ENCODE measurements around the gene GNS.
A peak's percentile ranks its signal among the peaks of the same experiment; 100 is the strongest.
"Not testable (repeated sequence)": the region's sequence is repeated elsewhere in the genome, so short reads cannot be mapped to it uniquely, and the experiment has no call there.

DNA sequence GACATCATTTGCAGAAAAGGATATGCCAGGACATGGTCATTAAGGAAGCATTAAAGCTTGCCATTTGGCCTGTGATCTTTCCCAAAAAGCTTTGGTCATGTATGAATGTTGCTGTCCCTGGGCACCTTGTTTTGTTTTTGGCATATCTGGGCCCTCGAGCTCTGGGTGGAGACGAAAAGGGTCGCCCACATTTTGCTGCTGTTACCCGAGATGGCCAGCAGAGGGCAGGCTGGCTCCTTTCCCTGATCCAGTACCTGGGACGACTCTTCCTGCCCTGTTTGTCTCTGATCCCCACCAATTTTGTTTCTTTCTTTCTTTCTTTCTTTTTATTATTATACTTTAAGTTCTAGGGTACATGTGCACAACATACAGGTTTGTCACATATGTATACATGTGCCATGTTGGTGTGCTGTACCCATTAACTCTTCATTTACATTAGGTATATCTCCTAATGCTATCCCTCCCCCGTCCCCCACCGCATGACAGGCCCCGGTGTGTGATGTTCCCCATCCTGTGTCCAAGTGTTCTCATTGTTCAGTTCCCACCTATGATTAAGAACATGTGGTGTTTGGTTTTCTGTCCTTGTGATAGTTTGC is 43.1 kb upstream of the GNS start:
- TF ChIP-seq, protein P1, sequence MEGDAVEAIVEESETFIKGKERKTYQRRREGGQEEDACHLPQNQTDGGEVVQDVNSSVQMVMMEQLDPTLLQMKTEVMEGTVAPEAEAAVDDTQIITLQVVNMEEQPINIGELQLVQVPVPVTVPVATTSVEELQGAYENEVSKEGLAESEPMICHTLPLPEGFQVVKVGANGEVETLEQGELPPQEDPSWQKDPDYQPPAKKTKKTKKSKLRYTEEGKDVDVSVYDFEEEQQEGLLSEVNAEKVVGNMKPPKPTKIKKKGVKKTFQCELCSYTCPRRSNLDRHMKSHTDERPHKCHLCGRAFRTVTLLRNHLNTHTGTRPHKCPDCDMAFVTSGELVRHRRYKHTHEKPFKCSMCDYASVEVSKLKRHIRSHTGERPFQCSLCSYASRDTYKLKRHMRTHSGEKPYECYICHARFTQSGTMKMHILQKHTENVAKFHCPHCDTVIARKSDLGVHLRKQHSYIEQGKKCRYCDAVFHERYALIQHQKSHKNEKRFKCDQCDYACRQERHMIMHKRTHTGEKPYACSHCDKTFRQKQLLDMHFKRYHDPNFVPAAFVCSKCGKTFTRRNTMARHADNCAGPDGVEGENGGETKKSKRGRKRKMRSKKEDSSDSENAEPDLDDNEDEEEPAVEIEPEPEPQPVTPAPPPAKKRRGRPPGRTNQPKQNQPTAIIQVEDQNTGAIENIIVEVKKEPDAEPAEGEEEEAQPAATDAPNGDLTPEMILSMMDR (conservative IDR thresholded peaks at IDR 0.05): peak; percentile 93
- not testable (repeated sequence) for TF ChIP-seq EZH2 (IDR thresholded peaks at IDR 0.05; ENCODE audit: low read depth)

All from PC-9 (cell line).